Measurements from ENCODE around the gene NADSYN1.

DNA sequence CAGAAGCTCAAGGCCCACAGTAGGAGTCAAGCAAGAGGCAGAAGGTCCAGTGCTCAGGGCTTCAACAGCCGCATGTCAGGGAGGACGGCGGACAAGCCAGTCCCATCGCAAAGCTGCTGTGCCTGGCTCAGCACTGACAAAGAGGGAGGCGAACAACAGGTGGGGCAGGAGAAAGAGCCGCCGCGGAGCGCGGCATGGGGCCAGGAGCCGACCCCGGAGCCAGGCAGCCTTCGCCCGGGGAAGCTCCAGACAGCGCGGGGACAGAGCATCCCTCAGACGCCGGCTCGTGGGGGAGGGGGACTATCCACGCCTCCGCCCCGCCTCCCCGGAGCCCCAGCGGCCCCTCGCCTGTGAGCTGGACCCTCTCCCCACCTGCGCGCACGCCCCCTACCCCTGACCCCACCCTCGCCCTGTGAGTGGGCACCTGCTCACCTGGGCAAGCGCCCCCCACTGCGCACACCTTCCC, 5.2 kb upstream of the NADSYN1 start:
- TF ChIP-seq POLR2A (IDR thresholded peaks at IDR 0.05) (no peak), POLR2AphosphoS5 (IDR thresholded peaks at IDR 0.05) (no peak)
